Measurements from ENCODE around the gene HELZ. TPM values are rescaled to one million over a fixed set of nuclear protein-coding genes. Genes with fewer than 3 reads are reported as not detected.

The HELZ gene
- total RNA-seq, 2 donors from 2014 or later = 38.7 to 99.4 TPM

DNA sequence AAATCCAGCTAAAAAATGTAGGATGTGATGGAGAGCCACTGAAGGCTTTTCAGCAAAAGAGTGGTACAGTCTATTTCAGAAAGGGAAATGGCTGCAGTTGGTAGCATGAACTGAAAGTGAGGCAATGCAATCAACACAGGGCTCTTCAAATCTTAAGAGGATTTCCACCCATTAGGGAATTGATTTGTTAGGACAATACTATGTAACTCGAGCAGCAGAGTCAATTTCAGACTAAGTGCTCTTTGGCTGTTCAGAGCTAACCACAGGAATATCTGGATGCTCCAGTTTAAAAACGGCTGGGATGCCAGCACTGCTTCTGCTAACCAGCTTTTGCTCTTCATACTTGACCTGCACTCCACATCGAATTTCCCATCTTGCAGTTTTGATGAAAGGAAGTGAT is 176.0 kb downstream of the HELZ start:
- no peak for DNase-seq (ENCODE audit: low spot score)
- WGBS = 60% methylated on average over 3 of the region's 3 CpGs

GRCh38 chr17:67067571-67068482 is 177.2 kb downstream of the HELZ start:
- Histone ChIP-seq H3K4me3 (no peak overlapping the region), H3K27ac (no peak overlapping the region), H3K27me3 (replicated peaks; ENCODE audit: insufficient read depth) (no peaks in the 10 kb centered on the region), H3K9me3 (no peaks in the 10 kb centered on the region), H3K36me3 (no peaks in the 10 kb centered on the region), H3K4me1 (replicated peaks) (no peaks in the 10 kb centered on the region)
- DNase-seq (ENCODE audit: low spot score) = no peak
- WGBS = 91% methylated on average over 13 of the region's 13 CpGs
- intact Hi-C loops (cut with DNase I) = no loop called here
- TF ChIP-seq CTCF (IDR thresholded peaks at IDR 0.05) = no peak
- no peak for TF ChIP-seq POLR2AphosphoS5 (IDR thresholded peaks at IDR 0.05)
- no peak for TF ChIP-seq POLR2A (IDR thresholded peaks at IDR 0.05)

More for the DNA sequence above, 176.0 kb downstream of the HELZ start:
- intact Hi-C loops (cut with DNase I) = no loop called here
- no peak for TF ChIP-seq CTCF (IDR thresholded peaks at IDR 0.05)
- TF ChIP-seq POLR2AphosphoS5 (IDR thresholded peaks at IDR 0.05) = no peak
- TF ChIP-seq POLR2A (IDR thresholded peaks at IDR 0.05) = no peak
- H3K4me1 ChIP-seq (replicated peaks) = no peaks in the 10 kb centered on the region
- H3K9me3 ChIP-seq = no peaks in the 10 kb centered on the region
- H3K27ac ChIP-seq = no peak overlapping the region
- H3K36me3 ChIP-seq = no peaks in the 10 kb centered on the region
- no peak overlapping the region for H3K4me3 ChIP-seq
- no peaks in the 10 kb centered on the region for H3K27me3 ChIP-seq (replicated peaks; ENCODE audit: insufficient read depth)

DNA sequence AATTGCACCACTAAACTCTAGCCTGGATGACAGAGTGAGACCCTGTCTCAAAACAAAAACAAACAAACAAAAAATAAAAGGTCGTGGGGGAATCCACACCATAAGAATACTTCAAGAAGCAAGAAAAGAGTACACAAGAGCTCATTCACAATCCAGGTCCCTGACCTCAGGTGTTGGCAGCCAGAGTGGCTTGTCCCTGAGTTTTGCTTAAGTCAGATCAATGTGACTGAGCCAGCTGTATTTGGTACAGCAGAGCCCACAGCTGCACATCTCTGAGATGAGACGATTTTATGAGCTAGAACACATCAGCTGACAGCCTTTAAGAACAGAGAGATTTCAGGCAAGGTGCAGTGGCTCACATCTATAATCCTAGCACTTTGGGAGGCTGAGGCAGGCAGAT is 178.3 kb downstream of the HELZ start:
- WGBS = 34% methylated on average over 2 of the region's 2 CpGs
- intact Hi-C loops (cut with DNase I) = no loop called here
- Histone ChIP-seq H3K4me1 (replicated peaks) (no peaks in the 10 kb centered on the region), H3K9me3 (no peaks in the 10 kb centered on the region), H3K27me3 (replicated peaks; ENCODE audit: insufficient read depth) (no peaks in the 10 kb centered on the region), H3K27ac (no peak overlapping the region), H3K4me3 (no peak overlapping the region), H3K36me3 (no peaks in the 10 kb centered on the region)
- TF ChIP-seq POLR2A (IDR thresholded peaks at IDR 0.05) (no peak), CTCF (IDR thresholded peaks at IDR 0.05) (no peak), POLR2AphosphoS5 (IDR thresholded peaks at IDR 0.05) (no peak)
- DNase-seq (ENCODE audit: low spot score) = no peak

- TF ChIP-seq POLR2A (IDR thresholded peaks at IDR 0.05) = no peak
- TF ChIP-seq CTCF (IDR thresholded peaks at IDR 0.05) = no peak
- TF ChIP-seq POLR2AphosphoS5 (IDR thresholded peaks at IDR 0.05) = no peak
- DNase-seq (ENCODE audit: low spot score) = no peak
- Histone ChIP-seq H3K27ac (no peak overlapping the region), H3K4me3 (no peak overlapping the region), H3K27me3 (replicated peaks; ENCODE audit: insufficient read depth) (no peaks in the 10 kb centered on the region), H3K4me1 (replicated peaks) (no peaks in the 10 kb centered on the region), H3K36me3 (no peaks in the 10 kb centered on the region), H3K9me3 (no peaks in the 10 kb centered on the region)
- intact Hi-C loops (cut with DNase I) = no loop called here
- 82% methylated on average over 6 of the region's 6 CpGs for WGBS
Measured at GRCh38 chr17:67063141-67063540, 181.9 kb downstream of the HELZ start.

- H3K36me3 ChIP-seq = no peaks in the 10 kb centered on the region
- no peaks in the 10 kb centered on the region for H3K9me3 ChIP-seq
- H3K27me3 ChIP-seq (replicated peaks; ENCODE audit: insufficient read depth) = no peaks in the 10 kb centered on the region
- intact Hi-C loops (cut with DNase I) = no loop called here
- no peak for TF ChIP-seq POLR2A (IDR thresholded peaks at IDR 0.05)
- TF ChIP-seq POLR2AphosphoS5 (IDR thresholded peaks at IDR 0.05) = no peak
- no peak for TF ChIP-seq CTCF (IDR thresholded peaks at IDR 0.05)
- H3K4me1 ChIP-seq (replicated peaks) = no peaks in the 10 kb centered on the region
- no peak overlapping the region for H3K27ac ChIP-seq
- DNase-seq (ENCODE audit: low spot score) = no peak
- H3K4me3 ChIP-seq = no peak overlapping the region
- 65% methylated on average over 6 of the region's 6 CpGs for WGBS
Measured at GRCh38 chr17:67059372-67059771, 185.6 kb downstream of the HELZ start.

All from prostate gland (tissue), 2 donors.